Gastrocnemius medialis (tissue), 4 donors: ENCODE measurements around the gene RUVBL2.
"Not testable (repeated sequence)": the region's sequence is repeated elsewhere in the genome, so short reads cannot be mapped to it uniquely, and the experiment has no call there.

Experiments used
- POLR2A ChIP-seq, 2 donors: fragments of 450-650 bp; IDR thresholded peaks; one replicate each; pipeline ENCODE4 v1.6.1; 2017; ENCODE audit warnings: antibody characterized with exemption in 2 of 2, mild to moderate bottlenecking in 2 of 2, moderate library complexity in 2 of 2
- TF ChIP-seq, protein P1 (sequence below), 5 experiments: fragments of 450-650 bp in 3 of 5; fragments of 200-600 bp in 2 of 5; sonication (generic) in 2 of 5; IDR thresholded peaks in 4 of 5; conservative IDR thresholded peaks in 1 of 5; 1 replicate in 4 of 5; 2 replicates in 1 of 5; pipeline ENCODE4 v1.5.1; 2016 to 2019; ENCODE audit warnings: antibody characterized with exemption in 5 of 5, mild to moderate bottlenecking in 3 of 5, moderate library complexity in 3 of 5

DNA sequence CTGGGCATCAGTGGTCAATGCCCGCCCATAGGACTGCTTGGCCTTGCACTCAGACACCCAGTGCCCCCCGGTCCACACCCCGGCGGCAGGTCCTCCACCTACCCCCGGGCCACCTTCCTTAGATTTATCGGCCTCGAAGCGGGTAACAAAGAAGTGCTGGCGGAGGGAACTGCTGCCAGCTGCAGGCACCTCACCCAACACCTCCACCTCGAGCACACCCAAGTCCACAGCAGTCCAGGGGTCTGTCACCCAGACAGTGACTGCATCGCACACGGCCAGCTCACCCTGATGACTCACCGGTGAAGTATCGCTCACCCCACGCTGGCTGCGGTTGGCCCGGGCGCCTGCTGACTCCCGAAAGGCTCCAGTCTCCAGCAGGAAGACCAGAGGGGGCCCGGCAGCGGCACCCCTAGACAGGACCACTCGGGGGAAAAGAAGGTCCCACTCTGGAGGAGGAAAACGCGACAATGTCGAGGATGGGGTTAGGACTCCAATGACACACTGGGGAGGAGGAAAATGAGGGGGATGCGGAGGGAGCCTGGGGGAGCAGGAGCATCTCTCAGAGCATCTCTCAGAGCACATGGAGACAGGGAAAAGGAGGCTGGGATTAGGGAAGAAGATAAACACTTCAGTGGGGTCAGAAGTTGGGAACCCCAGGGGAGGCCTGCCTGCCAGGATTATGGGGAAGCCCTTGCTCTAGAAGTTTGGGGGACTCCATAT, 45.0 kb downstream of the RUVBL2 start:
- TF ChIP-seq, protein P1, sequence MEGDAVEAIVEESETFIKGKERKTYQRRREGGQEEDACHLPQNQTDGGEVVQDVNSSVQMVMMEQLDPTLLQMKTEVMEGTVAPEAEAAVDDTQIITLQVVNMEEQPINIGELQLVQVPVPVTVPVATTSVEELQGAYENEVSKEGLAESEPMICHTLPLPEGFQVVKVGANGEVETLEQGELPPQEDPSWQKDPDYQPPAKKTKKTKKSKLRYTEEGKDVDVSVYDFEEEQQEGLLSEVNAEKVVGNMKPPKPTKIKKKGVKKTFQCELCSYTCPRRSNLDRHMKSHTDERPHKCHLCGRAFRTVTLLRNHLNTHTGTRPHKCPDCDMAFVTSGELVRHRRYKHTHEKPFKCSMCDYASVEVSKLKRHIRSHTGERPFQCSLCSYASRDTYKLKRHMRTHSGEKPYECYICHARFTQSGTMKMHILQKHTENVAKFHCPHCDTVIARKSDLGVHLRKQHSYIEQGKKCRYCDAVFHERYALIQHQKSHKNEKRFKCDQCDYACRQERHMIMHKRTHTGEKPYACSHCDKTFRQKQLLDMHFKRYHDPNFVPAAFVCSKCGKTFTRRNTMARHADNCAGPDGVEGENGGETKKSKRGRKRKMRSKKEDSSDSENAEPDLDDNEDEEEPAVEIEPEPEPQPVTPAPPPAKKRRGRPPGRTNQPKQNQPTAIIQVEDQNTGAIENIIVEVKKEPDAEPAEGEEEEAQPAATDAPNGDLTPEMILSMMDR (IDR thresholded peaks at IDR 0.05 in 4 of 5, conservative IDR thresholded peaks at IDR 0.05 in 1 of 5), result not testable (repeated sequence)
- not testable (repeated sequence) for TF ChIP-seq POLR2A (IDR thresholded peaks at IDR 0.05)
